H7 (cell line): ENCODE measurements around the gene PITPNM2. TPM values are rescaled to one million over a fixed set of nuclear protein-coding genes. Genes with fewer than 3 reads are reported as not detected.
"Not testable (repeated sequence)": the region's sequence is repeated elsewhere in the genome, so short reads cannot be mapped to it uniquely, and the experiment has no call there.

Source experiments
- DNase-seq: peaks from one replicate; pipeline ENCODE4 v3.0.0; 2012
- H3K27me3 ChIP-seq: 2 replicates; pipeline ENCODE4 v1.6.0; 2011; ENCODE audit warnings: mild to moderate bottlenecking, low read length; ENCODE audit not compliant: control insufficient read depth, insufficient read depth
- H3K36me3 ChIP-seq: replicated peaks from 2 replicates; pipeline ENCODE4 v1.5.1; 2011; ENCODE audit warnings: low read length; ENCODE audit not compliant: control insufficient read depth, insufficient read depth
- H3K4me3 ChIP-seq: 2 replicates; pipeline ENCODE4 v1.5.1; 2011; ENCODE audit warnings: low read depth, mild to moderate bottlenecking, control low read depth, low read length, moderate library complexity; ENCODE audit not compliant: insufficient read depth
- total RNA-seq: library from RNA; depleted of rRNA; stranded (reverse); fragments of >200 nt; shearing (Covaris generic); gene quantifications from 2 replicates; pipeline ENCODE4 v1.2.3, GENCODE V29; 2014

Gene PITPNM2
- total RNA-seq, 1 experiment from 2014 or later = 3.7 TPM

DNA sequence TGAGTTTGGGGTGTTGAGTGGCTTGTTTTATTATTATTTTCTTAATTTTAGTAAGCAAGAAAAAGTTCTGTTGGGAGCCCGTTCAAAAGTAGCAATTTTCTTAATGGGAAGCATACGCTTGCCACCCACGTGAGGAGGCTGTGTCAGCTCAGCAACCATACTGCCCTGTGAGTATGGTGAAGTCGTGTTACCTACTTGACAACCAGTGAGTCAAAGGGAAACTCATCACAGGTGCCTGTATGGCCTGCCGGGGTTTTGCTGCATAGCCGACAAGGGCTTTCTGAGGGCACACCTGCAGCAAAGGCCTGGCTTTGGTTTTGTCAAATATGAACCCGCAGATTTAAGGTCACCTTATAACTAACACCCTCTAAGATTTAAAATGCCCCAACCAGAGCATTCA, 31.1 kb downstream of the PITPNM2 start:
- Histone ChIP-seq H3K27me3 (no peaks in the 10 kb centered on the region), H3K36me3 (no peaks in the 10 kb centered on the region), H3K4me3 (no peak overlapping the region)
- DNase-seq = no peak

DNA sequence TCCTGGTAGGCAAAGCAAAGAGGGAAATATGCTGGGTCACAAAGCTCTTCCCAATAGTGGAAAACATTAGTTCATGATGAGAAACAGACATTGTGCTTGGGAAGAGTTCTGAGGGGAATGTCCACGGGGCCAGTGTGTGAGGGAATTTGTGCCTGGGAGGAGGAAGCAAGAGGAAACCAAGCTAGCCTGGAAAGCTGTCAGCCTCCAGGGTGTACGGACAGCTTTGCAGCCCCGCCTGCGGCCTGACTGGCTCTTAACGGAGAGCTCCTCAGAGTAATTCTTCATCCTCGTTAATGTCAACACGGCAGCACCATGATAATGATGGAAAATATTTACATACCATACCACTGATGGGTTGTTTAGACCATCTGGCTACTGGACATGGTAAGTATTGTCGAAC, 32.4 kb downstream of the PITPNM2 start:
- Histone ChIP-seq H3K27me3 (no peaks in the 10 kb centered on the region), H3K36me3 (no peaks in the 10 kb centered on the region), H3K4me3 (no peak overlapping the region)
- DNase-seq = no peak

DNA sequence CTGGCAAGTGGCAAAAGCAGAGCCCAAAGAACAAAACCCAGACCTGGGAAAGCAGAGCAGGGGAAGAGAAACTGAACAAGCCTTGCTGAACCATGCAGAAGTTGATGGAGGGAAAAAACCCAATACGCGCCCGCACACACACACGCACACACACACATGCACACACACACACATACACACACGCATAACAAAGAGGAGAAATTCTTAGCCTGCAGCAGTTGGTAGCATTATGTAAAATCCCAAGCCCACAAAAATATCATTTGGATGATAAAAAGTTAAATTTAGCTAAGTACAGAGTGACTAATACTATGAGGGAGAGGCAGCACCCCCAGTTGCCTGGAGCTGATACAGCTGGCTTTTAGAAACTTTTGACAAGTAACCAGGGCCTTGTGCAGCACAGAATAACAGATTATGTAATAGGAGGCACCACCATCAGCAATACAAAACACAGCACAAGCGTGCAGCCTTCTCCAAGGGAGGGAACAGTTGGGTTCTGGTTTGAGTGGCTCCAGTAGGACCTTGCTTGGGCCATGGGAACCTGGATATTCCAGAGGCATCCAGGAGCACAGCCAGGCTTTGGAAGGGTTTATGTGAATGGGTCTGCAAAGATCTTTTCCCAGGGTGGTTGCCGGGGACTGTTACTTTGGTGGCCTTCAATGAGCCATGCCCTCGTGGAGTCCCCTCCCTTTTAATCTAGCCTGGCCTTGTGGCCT, 35.3 kb downstream of the PITPNM2 start:
- Histone ChIP-seq H3K27me3 (no peaks in the 10 kb centered on the region), H3K4me3 (no peak overlapping the region), H3K36me3 (no peaks in the 10 kb centered on the region)
- no peak for DNase-seq

DNA sequence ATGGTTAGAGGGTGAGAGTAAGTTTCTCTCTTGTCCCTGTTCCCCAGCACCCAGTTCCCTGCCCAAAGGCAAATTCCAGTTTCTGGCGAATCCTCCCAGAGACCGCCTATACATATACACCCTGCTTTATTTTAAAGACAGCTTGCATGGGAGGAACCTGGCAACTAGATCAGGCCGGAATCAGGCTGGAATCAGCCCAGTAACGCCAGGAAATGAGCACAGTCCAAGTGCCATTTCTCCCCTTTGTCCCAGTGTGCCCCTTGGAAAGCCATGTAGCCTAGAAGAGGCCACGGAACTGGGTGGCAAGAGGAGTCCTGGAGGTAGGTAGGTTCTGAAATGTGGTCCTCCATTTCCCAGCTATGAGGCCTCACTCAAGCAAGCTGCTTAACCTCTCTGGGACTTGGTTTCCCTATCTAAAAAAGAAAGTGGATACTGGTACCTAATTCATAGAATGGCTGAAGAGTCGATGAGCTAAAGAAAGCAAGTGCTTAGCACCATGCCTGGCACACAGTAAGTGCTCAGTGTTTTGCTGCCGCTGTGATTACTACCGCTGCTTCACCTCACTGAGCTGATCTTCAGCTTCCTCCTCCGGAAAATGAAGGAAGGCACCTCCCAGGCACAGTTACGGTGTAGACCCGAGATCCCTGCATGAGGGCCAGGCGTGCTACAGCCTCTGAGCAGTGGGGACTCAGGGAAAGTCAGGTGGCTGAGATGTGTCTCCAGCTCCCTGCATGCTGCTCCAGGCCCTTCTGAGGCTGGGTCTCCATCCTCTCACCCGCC, 36.4 kb downstream of the PITPNM2 start:
- Histone ChIP-seq H3K36me3 (no peaks in the 10 kb centered on the region), H3K27me3 (no peaks in the 10 kb centered on the region), H3K4me3 (no peak overlapping the region)
- DNase-seq = no peak

DNA sequence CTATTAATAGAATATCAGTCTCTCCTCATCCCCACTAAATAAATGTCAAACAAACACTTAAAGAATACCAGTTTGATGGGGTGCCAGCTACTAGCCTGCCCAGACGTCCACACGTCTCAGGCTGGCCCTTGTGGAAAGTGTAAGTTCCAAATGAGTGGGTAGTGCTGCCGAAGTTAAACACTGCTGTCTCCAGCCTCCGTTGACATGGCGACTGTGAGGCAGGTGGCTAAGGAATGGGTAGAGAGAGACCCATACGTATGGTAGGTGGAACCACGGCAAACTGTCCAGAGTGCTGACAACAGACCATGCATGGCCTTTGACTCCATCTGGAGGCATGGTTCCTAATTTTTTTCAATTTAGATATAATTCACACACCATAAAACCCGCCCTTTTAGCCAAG, 37.9 kb downstream of the PITPNM2 start:
- H3K4me3 ChIP-seq = no peak overlapping the region
- H3K27me3 ChIP-seq = no peaks in the 10 kb centered on the region
- DNase-seq = no peak
- H3K36me3 ChIP-seq = no peaks in the 10 kb centered on the region

DNA sequence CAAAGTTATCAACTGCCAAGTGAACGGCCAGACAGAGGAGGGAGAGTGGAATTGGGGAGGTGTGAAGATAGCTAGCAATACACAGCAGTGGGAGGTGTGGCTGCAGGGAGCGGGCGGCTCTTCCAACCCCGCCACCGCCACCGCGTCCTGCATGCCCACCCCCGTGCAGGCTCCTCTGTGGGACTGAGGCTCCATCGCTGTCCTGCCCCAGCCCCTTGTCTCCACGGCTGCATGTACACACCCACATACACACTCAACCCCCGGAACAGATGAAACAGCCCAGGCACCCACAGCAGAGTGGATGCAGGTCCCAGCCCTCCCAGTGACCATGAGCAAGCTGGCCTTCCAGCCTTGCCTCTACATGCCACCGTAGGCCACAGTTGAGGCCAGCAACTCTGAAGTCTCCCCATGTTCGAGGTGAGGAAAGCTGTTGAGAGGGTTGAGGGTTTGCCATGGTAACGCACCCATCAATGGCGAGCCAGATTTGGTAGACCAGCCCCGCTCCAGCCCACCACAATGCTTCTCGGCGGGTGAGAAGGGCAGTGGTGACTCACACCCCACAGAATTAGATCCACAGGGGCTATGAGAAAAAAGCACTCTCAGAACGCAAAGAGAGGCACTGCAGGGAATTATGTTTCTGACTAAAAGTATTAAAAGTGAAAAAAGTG, 39.3 kb downstream of the PITPNM2 start:
- DNase-seq = no peak
- Histone ChIP-seq H3K36me3 (no peaks in the 10 kb centered on the region), H3K4me3 (no peak overlapping the region), H3K27me3 (no peaks in the 10 kb centered on the region)

DNA sequence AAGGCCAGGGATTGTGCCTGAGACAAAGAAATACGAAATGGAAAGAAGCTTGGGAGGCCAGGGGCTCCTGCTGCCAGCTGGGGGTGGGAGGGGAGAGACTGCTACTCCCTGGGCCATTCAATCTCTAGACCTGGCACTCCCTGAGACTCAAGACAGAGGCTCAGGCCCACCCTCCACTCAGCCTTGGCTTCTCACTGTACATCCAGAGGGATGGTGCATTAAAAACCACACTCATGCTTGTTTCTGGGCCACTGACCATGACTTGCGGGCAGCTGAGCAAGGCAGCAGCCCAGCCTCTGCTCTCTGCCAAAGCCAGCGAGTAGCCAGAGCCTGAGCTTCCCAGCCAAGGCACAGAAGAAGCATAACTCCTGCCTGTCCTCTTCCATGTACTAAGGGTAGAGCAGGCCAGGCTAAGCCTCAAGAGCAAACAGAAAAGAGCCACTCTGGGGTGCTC, 41.5 kb downstream of the PITPNM2 start:
- Histone ChIP-seq H3K27me3 (no peaks in the 10 kb centered on the region), H3K4me3 (no peak overlapping the region), H3K36me3 (no peaks in the 10 kb centered on the region)
- DNase-seq = no peak

DNA sequence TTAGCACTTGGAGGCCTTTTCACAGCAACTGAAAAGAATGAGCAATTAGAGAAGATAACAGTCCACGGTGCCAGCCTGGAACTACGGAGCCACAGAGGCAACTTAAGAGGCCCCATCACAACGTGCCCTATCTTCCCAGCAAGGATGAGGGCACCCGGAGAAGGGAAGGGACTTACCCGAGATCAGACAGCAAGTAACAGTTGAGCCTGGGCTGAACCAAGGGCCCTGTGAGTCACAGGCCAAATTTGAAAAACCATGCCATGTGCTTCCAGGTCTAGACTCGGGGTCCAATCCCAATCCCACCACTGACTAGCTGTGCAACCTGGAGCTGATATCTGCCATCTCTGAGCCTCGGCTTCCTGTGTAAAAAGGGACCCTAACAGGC, 42.2 kb downstream of the PITPNM2 start:
- H3K27me3 ChIP-seq = no peaks in the 10 kb centered on the region
- no peak for DNase-seq
- H3K36me3 ChIP-seq = no peaks in the 10 kb centered on the region
- no peak overlapping the region for H3K4me3 ChIP-seq

DNA sequence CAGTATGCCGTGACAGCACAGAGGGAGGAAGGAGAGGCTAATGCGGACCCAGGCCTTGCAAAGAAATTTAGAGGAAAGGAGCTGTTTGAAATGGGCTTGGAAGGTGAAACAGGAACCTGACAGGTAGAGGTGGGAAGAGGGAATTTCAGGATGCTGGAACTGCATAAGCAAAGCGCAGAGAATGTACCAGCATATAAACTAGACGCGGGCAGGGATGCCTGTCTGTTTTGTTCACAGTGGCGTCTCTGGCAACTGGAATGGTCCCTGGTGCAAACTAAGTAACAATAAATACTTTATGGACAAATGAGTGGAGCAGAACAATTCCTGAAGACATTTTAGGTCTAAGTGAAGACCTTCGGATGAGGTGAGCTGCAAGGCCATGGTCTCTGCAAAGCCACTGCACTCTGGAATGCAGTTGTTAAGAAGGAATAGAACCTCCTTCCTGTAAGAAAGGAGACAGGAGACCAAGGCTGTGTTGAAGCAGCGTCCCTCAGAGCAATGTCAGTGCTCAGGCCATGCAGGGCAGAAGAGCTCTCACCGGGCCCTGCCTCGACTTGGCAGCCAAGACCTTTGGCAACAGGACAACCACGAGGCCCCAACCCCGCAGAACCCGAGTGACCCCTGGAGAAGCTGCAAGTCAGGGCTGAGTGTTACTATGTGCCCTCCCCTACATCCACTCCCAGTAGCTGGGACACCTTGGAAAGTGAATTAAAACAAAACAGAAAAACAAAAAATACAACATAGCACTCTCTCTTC, 42.8 kb downstream of the PITPNM2 start:
- DNase-seq = no peak
- H3K27me3 ChIP-seq = no peaks in the 10 kb centered on the region
- H3K36me3 ChIP-seq = no peaks in the 10 kb centered on the region
- no peak overlapping the region for H3K4me3 ChIP-seq

DNA sequence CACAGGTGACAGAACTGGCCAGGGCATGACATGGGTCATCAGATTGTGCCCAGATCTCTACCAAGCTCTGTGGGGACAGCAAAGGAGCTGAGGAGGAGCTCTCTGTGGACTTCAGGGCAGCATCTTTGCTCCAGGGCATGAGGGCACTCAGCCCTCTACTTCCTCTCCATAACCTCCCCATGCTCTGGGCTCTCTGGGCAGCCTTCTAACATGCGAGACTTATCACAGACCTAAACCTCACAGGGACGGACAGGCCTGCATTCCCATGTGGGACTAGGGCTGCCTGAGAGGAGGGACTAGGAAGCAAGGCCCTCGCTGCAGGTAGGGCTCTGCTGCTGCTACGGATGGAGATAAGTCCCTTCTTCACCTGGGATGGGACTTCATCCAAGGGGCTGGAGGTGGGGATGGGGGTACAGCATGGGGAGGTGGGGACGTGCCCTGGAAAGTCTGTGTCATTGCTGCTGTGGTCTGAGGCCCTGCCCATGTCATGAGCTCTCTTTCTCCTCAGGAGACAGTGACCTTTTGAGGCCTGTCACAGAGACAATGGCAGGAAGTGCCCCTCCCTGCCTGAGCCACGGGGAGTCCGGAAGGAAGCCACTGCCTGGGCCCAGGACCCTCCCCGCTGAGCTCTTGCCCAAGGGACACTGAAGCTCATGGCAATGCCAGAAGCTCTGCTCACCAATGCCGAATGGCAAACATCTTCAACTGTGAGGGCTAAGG, 44.1 kb downstream of the PITPNM2 start:
- H3K4me3 ChIP-seq = no peak overlapping the region
- H3K27me3 ChIP-seq = no peaks in the 10 kb centered on the region
- no peak for DNase-seq
- H3K36me3 ChIP-seq = no peaks in the 10 kb centered on the region

DNA sequence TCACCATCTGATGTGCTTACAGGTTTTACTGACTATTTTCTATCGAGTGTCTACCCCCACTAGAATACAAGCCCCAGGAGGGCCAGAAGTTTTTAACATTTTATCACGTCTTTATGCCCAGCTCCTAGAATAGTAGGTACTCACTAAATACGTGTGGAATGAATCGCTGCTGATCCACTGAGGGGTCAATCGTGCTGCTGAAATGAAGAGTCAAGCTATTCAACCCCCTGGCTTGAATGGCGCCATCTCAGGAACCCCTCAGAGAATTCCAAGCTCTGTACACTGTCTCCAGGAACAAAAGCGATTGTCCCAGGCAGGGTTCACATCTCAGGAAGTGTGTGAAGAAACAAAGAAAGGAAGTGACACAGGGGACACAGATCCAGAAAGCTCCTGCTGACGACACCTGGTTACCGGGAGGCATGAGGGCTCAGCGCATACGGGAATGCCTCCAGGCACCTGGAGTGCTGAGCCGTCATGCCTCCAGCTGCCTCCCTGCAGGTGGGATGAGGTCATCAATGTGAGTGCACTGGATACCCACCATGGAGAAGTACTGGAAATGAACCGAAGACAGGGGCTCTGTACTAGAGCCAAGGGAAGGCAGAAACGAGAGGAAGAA, 45.6 kb downstream of the PITPNM2 start:
- H3K27me3 ChIP-seq = no peaks in the 10 kb centered on the region
- no peaks in the 10 kb centered on the region for H3K36me3 ChIP-seq
- no peak overlapping the region for H3K4me3 ChIP-seq
- no peak for DNase-seq

DNA sequence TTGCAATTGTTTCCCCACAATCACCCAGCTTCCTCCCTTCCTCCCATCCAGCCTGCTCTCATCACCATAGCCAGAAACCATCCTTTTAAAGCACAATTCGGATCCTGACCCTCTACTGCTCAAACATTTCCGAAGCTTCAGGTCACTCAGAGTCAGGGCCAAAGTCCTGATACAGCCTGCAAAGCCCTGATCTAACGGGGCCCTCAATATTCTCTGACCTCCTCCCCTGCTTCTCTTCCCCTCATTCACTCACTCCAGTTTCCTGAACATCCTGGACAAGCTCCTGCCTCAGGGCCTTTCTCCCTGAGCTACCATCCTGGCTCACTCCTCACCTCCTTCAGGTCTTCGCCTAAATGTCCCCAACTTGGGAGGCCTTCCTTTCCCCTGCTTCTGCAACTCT, 46.1 kb downstream of the PITPNM2 start:
- Histone ChIP-seq H3K36me3 (no peaks in the 10 kb centered on the region), H3K4me3 (no peak overlapping the region), H3K27me3 (no peaks in the 10 kb centered on the region)
- DNase-seq = no peak

DNA sequence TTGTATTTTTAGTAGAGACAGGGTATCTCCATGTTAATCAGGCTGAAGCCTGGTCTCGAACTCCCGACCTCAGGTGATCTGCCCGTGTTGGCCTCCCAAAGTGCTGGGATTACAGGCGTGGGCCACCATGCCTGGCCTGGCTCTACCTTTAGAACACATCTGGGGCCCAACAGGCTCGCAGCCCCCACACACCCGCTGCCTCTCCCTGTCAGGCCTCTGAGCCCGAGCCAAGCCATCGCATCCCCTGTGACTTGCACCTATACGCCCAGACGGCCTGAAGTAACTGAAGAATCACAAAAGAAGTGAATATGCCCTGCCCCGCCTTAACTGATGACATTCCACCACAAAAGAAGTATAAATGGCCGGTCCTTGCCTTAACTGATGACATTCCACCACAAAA, 46.8 kb downstream of the PITPNM2 start:
- not testable (repeated sequence) for H3K4me3 ChIP-seq, DNase-seq, H3K36me3 ChIP-seq, H3K27me3 ChIP-seq
